ENCODE measurements around the gene PDZRN3. TPM values are rescaled to one million over a fixed set of nuclear protein-coding genes. Genes with fewer than 3 reads are reported as not detected.

The PDZRN3 gene
- total and polyA plus RNA-seq, 4 donors = 0.69 to 1.8 (median 0.92) TPM

GRCh38 chr3:73363093-73363492 is 261.6 kb downstream of the PDZRN3 start:
- no peak overlapping the region for H3K9ac ChIP-seq (ENCODE audit: low read depth in 1 of 2, low read length in 2 of 2)
- H3K9me3 ChIP-seq (ENCODE audit: control insufficient read depth in 4 of 4, low read length in 3 of 4) = peaks cover 6 to 20% (median 8%) of the 10 kb centered on the region in 4 donors

More at GRCh38 chr3:73363093-73363492, 261.6 kb downstream of the PDZRN3 start:
- Histone ChIP-seq H3K27me3 (ENCODE audit: control insufficient read depth in 4 of 4, insufficient read depth in 4 of 4, low read length in 3 of 4) (no peaks in the 10 kb centered on the region), H3K4me3 (ENCODE audit: low read depth in 1 of 3, low read length in 3 of 3) (no peak overlapping the region), H3K36me3 (ENCODE audit: control insufficient read depth in 4 of 4, insufficient read depth in 3 of 4, low read depth in 1 of 4, low read length in 3 of 4) (no peaks in the 10 kb centered on the region), H3K27ac (ENCODE audit: low read depth in 1 of 2, low read length in 2 of 2) (no peak overlapping the region), H3K4me1 (ENCODE audit: control insufficient read depth in 4 of 4, insufficient read depth in 4 of 4, low read length in 3 of 4) (no peaks in the 10 kb centered on the region)
- TF ChIP-seq RXRA (IDR thresholded peaks at IDR 0.05) (no peak), SP1 (IDR thresholded peaks at IDR 0.05) (no peak), JUND (IDR thresholded peaks at IDR 0.05) (no peak), NR2F2 (IDR thresholded peaks at IDR 0.05) (no peak), FOXA2 (IDR thresholded peaks at IDR 0.05) (no peak), CTCF (IDR thresholded peaks at IDR 0.05; ENCODE audit: low read depth, low read length, missing input control) (no peak), EGR1 (IDR thresholded peaks at IDR 0.05; ENCODE audit: low read depth in 2 of 2) (no peak), GABPA (IDR thresholded peaks at IDR 0.05 in 1 of 2, conservative IDR thresholded peaks at IDR 0.05 in 1 of 2) (no peak), FOXA1 (IDR thresholded peaks at IDR 0.05) (no peak), HNF4G (IDR thresholded peaks at IDR 0.05) (no peak), YY1 (IDR thresholded peaks at IDR 0.05) (no peak), RAD21 (IDR thresholded peaks at IDR 0.05) (no peak), HNF4A (conservative IDR thresholded peaks at IDR 0.05) (no peak), TAF1 (conservative IDR thresholded peaks at IDR 0.05) (no peak)
- TF ChIP-seq, protein P1, sequence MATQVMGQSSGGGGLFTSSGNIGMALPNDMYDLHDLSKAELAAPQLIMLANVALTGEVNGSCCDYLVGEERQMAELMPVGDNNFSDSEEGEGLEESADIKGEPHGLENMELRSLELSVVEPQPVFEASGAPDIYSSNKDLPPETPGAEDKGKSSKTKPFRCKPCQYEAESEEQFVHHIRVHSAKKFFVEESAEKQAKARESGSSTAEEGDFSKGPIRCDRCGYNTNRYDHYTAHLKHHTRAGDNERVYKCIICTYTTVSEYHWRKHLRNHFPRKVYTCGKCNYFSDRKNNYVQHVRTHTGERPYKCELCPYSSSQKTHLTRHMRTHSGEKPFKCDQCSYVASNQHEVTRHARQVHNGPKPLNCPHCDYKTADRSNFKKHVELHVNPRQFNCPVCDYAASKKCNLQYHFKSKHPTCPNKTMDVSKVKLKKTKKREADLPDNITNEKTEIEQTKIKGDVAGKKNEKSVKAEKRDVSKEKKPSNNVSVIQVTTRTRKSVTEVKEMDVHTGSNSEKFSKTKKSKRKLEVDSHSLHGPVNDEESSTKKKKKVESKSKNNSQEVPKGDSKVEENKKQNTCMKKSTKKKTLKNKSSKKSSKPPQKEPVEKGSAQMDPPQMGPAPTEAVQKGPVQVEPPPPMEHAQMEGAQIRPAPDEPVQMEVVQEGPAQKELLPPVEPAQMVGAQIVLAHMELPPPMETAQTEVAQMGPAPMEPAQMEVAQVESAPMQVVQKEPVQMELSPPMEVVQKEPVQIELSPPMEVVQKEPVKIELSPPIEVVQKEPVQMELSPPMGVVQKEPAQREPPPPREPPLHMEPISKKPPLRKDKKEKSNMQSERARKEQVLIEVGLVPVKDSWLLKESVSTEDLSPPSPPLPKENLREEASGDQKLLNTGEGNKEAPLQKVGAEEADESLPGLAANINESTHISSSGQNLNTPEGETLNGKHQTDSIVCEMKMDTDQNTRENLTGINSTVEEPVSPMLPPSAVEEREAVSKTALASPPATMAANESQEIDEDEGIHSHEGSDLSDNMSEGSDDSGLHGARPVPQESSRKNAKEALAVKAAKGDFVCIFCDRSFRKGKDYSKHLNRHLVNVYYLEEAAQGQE (IDR thresholded peaks at IDR 0.05) = no peak
- TF ChIP-seq, protein P2, sequence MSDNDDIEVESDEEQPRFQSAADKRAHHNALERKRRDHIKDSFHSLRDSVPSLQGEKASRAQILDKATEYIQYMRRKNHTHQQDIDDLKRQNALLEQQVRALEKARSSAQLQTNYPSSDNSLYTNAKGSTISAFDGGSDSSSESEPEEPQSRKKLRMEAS (IDR thresholded peaks at IDR 0.05) = no peak
- TF ChIP-seq, protein P3, sequence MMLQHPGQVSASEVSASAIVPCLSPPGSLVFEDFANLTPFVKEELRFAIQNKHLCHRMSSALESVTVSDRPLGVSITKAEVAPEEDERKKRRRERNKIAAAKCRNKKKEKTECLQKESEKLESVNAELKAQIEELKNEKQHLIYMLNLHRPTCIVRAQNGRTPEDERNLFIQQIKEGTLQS (IDR thresholded peaks at IDR 0.05) = no peak
- TF ChIP-seq, protein P4, sequence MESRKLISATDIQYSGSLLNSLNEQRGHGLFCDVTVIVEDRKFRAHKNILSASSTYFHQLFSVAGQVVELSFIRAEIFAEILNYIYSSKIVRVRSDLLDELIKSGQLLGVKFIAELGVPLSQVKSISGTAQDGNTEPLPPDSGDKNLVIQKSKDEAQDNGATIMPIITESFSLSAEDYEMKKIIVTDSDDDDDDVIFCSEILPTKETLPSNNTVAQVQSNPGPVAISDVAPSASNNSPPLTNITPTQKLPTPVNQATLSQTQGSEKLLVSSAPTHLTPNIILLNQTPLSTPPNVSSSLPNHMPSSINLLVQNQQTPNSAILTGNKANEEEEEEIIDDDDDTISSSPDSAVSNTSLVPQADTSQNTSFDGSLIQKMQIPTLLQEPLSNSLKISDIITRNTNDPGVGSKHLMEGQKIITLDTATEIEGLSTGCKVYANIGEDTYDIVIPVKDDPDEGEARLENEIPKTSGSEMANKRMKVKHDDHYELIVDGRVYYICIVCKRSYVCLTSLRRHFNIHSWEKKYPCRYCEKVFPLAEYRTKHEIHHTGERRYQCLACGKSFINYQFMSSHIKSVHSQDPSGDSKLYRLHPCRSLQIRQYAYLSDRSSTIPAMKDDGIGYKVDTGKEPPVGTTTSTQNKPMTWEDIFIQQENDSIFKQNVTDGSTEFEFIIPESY (IDR thresholded peaks at IDR 0.05) = no peak
- WGBS = 90% methylated on average over 3 of the region's 3 CpGs
- no peak for DNase-seq (ENCODE audit: low spot score)
